Neural crest cell (in vitro differentiated cells): Measurements from ENCODE around the gene SLC7A8. TPM values are rescaled to one million over a fixed set of nuclear protein-coding genes. Genes with fewer than 3 reads are reported as not detected.

ENCODE experiments used
- DNase-seq: peaks from one replicate; pipeline ENCODE4 v3.0.0; 2021; ENCODE audit warnings: low read depth, mixed read lengths, low spot score
- H3K27ac Mint-ChIP-seq: one replicate; pipeline ENCODE4 v1.8.0; 2021; ENCODE audit warnings: mild to moderate bottlenecking, mixed read lengths; ENCODE audit not compliant: unreplicated experiment
- H3K27me3 Mint-ChIP-seq: 2 replicates; pipeline ENCODE4 v1.8.0; 2021; ENCODE audit warnings: low read depth, mild to moderate bottlenecking, mixed read lengths
- H3K36me3 Mint-ChIP-seq: 2 replicates; pipeline ENCODE4 v1.8.0; 2021; ENCODE audit warnings: low read depth, mild to moderate bottlenecking, mixed read lengths
- H3K4me1 Mint-ChIP-seq: 2 replicates; pipeline ENCODE4 v1.8.0; 2021; ENCODE audit warnings: mixed read lengths
- H3K4me3 Mint-ChIP-seq: one replicate; pipeline ENCODE4 v1.8.0; 2021; ENCODE audit warnings: mild to moderate bottlenecking, mixed read lengths
- H3K9me3 Mint-ChIP-seq: 2 replicates; pipeline ENCODE4 v1.8.0; 2021; ENCODE audit warnings: mixed read lengths
- total RNA-seq: library from RNA; stranded (reverse); gene quantifications from 2 replicates; pipeline ENCODE4 v1.2.1, GENCODE V29; 2021
- TF ChIP-seq, protein P1 (sequence below): fragments of 200-600 bp; sonication (generic); conservative IDR thresholded peaks from 2 replicates; pipeline ENCODE4 v1.5.0; 2021; ENCODE audit warnings: antibody characterized with exemption, mild to moderate bottlenecking

SLC7A8 gene
- total RNA-seq, 1 donor from 2014 or later: 9.4 TPM

DNA sequence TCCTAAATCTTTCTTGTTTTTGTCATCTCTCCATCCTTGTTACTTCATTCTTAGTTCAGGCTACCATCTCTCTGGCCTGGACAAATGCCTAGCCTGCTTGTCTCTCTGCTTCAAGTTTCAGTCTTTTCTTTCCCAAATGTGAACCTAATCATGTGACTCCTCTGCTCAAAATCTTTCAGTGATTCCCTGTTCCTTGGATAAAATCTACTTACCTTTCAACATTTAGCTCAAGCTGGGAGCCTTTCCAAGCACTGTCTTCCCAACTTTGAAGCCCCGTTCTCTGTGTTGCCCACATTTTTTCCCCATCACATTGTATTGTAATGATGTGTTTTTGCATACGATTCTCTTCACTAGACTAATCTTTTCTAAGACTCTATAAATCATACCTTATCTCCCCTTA lies 24.7 kb downstream of the SLC7A8 start:
- Mint-ChIP-seq H3K27ac (no peak overlapping the region), H3K4me1 (peaks cover 20% of the 10 kb centered on the region), H3K9me3 (no peaks in the 10 kb centered on the region), H3K27me3 (no peaks in the 10 kb centered on the region), H3K4me3 (no peak overlapping the region), H3K36me3 (no peaks in the 10 kb centered on the region)
- DNase-seq: no peak
- TF ChIP-seq, protein P1, sequence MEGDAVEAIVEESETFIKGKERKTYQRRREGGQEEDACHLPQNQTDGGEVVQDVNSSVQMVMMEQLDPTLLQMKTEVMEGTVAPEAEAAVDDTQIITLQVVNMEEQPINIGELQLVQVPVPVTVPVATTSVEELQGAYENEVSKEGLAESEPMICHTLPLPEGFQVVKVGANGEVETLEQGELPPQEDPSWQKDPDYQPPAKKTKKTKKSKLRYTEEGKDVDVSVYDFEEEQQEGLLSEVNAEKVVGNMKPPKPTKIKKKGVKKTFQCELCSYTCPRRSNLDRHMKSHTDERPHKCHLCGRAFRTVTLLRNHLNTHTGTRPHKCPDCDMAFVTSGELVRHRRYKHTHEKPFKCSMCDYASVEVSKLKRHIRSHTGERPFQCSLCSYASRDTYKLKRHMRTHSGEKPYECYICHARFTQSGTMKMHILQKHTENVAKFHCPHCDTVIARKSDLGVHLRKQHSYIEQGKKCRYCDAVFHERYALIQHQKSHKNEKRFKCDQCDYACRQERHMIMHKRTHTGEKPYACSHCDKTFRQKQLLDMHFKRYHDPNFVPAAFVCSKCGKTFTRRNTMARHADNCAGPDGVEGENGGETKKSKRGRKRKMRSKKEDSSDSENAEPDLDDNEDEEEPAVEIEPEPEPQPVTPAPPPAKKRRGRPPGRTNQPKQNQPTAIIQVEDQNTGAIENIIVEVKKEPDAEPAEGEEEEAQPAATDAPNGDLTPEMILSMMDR: no peak

DNA sequence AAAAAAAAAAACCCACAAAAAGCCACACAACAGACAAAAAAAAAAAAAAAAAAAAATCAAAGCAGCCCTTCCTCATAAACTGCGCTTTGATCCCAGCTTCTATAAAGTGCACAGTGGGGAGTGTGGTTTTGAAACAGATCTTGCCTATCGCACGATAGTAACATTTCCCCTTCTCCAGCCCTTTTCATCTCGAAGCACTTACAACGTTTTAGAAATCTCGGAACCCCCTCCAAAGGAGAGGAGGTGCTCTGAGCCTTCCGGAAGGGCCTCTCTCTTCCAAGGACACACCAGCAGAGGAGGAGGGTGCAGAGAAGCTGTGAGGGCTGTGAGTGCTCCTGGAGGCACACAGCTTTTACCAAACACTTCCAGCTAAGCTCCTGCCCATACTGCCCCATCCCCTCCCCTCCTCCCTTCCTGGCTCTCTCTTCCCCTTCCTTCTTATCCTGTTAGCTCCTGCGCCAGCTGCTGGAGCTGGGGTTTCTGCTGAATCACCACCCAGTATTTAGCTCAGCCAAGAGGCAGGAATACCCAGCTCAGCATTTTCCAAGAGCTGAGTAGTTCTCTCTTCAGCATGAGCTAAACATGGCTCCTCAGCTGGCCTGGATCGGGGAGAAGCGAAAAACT lies 28.4 kb downstream of the SLC7A8 start:
- Mint-ChIP-seq H3K9me3 (no peaks in the 10 kb centered on the region), H3K27ac (peak overlapping the region; percentile 64), H3K4me3 (no peak overlapping the region), H3K27me3 (no peaks in the 10 kb centered on the region), H3K36me3 (no peaks in the 10 kb centered on the region), H3K4me1 (peaks cover 12% of the 10 kb centered on the region)
- DNase-seq: no peak
- TF ChIP-seq, protein P1: no peak

DNA sequence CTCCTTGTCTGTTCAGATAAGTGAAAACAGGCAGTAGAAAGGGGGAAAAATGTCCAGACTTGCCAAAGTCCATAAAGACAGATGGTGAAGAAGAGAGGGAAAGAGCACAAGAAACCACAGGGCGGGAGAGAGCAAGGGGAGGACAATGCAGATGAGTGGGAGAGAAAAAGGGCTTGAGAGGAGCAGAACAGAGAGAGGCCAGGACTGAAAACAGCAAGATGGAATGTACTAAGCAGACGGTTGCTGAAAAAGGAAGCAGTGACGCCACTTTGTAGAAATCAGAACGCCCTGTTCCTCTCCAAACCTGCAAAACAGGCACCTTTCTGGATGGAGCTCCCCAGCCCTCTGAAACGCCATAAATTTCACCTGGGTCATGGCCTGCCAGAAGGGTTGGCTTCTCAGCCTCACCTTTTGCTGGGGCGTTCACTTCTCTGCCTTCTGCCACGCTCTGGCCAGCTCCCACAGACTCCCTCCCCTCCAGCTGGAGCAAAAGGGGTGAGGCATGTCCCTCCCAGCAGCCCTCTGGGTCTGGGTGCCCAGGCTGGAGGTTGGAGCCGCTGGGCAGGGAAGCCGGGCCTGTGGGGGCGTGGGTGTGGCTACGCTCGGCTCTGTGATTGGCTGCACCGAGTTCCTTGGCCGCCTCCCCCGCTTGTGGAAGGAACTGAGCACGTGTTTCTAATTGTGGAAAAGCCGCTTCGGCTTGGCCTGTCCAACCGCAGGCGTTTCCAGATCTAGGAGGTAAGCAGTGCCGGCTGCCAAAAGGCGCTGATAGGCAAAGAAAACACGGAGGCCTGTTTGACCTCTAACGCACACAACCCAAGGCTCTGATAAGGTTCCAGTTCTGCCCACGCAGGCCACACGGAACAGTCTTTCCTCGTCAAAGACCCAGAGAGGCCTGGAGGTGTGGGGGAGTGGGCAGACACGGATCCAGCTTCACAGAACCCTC lies 29.3 kb downstream of the SLC7A8 start:
- H3K27me3 Mint-ChIP-seq: no peaks in the 10 kb centered on the region
- no peaks in the 10 kb centered on the region for H3K9me3 Mint-ChIP-seq

DNA sequence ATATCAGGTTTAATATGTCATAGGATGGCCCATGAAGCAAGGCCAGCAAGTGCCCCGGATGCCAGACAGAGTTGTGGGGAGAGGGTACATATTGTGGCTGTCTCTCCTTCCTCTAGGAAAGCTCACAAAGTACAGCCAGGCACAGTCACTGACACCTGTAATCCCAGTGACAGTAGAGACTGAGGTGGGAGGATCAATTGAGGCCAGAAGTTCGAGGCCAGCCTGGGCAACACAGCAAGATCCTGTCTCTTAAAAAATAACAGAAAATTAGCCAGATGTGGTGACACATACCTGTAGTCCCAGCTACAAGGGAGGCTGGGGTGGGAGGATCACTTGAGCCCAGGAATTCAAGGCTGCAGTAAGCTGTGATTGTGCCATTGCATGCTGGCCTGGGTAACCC lies 32.1 kb downstream of the SLC7A8 start:
- Mint-ChIP-seq H3K4me3 (no peak overlapping the region), H3K9me3 (peaks cover 3% of the 10 kb centered on the region), H3K4me1 (peaks cover 8% of the 10 kb centered on the region), H3K36me3 (no peaks in the 10 kb centered on the region), H3K27ac (no peak overlapping the region), H3K27me3 (no peaks in the 10 kb centered on the region)
- TF ChIP-seq, protein P1: no peak
- DNase-seq: no peak

More for the DNA sequence above, 29.3 kb downstream of the SLC7A8 start:
- no peak for DNase-seq
- Mint-ChIP-seq H3K4me1 (peaks cover 8% of the 10 kb centered on the region), H3K4me3 (no peak overlapping the region), H3K36me3 (no peaks in the 10 kb centered on the region), H3K27ac (no peak overlapping the region)
- TF ChIP-seq, protein P1: no peak

DNA sequence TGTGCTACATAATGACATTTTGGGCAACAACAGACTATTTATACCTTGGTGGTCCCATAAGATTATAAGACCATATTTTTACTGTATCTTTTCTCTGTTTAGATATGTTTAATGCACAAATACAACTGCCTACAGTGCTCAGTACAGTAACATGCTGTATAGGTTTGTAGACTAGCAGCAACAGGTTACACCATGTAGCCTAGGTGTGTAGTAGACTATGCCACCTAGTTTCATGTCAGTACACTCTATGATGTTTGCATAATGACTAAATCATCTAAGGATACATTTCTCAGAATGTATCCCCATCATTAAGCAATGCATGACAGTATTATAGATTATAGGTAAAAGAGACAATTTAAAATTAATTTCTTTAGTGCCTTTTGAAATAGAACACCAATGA lies 33.7 kb downstream of the SLC7A8 start:
- Mint-ChIP-seq H3K36me3 (no peaks in the 10 kb centered on the region), H3K4me1 (peaks cover 4% of the 10 kb centered on the region), H3K4me3 (no peak overlapping the region), H3K27ac (no peak overlapping the region), H3K9me3 (peaks cover 3% of the 10 kb centered on the region), H3K27me3 (no peaks in the 10 kb centered on the region)
- TF ChIP-seq, protein P1: no peak
- DNase-seq: no peak
